Ovary (tissue), 3 donors: ENCODE measurements around the gene SYT17.

Experiments
- EP300 ChIP-seq: sonication (generic); formaldehyde crosslinking; IDR thresholded peaks from one replicate; pipeline ENCODE4 v1.6.1; 2017; ENCODE audit warnings: antibody characterized with exemption
- POLR2A ChIP-seq: fragments of 450-650 bp; IDR thresholded peaks from one replicate; pipeline ENCODE4 v1.6.1; 2017; ENCODE audit warnings: antibody characterized with exemption, mild to moderate bottlenecking, moderate library complexity
- TF ChIP-seq, protein P1 (sequence below), 3 donors: fragments of 450-650 bp in 2 of 3; fragments of 200-600 bp in 1 of 3; IDR thresholded peaks; one replicate each; pipeline versions ENCODE4 v1.5.1 to v1.8.0; 2016 to 2022; ENCODE audit warnings: antibody characterized with exemption in 3 of 3, mild to moderate bottlenecking in 1 of 3
- donor health status: DM: no; HTN: no; CAD: no.

- TF ChIP-seq, protein P1, sequence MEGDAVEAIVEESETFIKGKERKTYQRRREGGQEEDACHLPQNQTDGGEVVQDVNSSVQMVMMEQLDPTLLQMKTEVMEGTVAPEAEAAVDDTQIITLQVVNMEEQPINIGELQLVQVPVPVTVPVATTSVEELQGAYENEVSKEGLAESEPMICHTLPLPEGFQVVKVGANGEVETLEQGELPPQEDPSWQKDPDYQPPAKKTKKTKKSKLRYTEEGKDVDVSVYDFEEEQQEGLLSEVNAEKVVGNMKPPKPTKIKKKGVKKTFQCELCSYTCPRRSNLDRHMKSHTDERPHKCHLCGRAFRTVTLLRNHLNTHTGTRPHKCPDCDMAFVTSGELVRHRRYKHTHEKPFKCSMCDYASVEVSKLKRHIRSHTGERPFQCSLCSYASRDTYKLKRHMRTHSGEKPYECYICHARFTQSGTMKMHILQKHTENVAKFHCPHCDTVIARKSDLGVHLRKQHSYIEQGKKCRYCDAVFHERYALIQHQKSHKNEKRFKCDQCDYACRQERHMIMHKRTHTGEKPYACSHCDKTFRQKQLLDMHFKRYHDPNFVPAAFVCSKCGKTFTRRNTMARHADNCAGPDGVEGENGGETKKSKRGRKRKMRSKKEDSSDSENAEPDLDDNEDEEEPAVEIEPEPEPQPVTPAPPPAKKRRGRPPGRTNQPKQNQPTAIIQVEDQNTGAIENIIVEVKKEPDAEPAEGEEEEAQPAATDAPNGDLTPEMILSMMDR (IDR thresholded peaks at IDR 0.05), result no peak
- TF ChIP-seq POLR2A (no peak), EP300 (no peak)
Measured at GRCh38 chr16:19284207-19284606, 116.2 kb downstream of the SYT17 start.
